Measurements from ENCODE around the gene KRTAP6-2. TPM values are rescaled to one million over a fixed set of nuclear protein-coding genes. Genes with fewer than 3 reads are reported as not detected.

KRTAP6-2 gene
- total RNA-seq, 1 donor from 2014 or later = not detected

- H3K4me3 ChIP-seq = no peak overlapping the region
- TF ChIP-seq CTCF (IDR thresholded peaks at IDR 0.05) = no peak
- intact Hi-C loops (cut with DNase I) = no loop called here
Observed at GRCh38 chr21:30563630-30564029, 35.1 kb downstream of the KRTAP6-2 start.

GRCh38 chr21:30563072-30563471 is 35.6 kb downstream of the KRTAP6-2 start:
- Histone ChIP-seq H3K27me3 (no peaks in the 10 kb centered on the region), H3K4me1 (no peaks in the 10 kb centered on the region), H3K9me3 (no peaks in the 10 kb centered on the region), H3K27ac (no peak overlapping the region), H3K36me3 (no peaks in the 10 kb centered on the region), H3K4me3 (no peak overlapping the region)
- intact Hi-C loops (cut with DNase I) = no loop called here
- no peak for TF ChIP-seq CTCF (IDR thresholded peaks at IDR 0.05)
- DNase-seq (ENCODE audit: low spot score in 2 of 2) = no peak

More at GRCh38 chr21:30563630-30564029, 35.1 kb downstream of the KRTAP6-2 start:
- no peak for DNase-seq (ENCODE audit: low spot score in 2 of 2)
- Histone ChIP-seq H3K36me3 (no peaks in the 10 kb centered on the region), H3K27me3 (no peaks in the 10 kb centered on the region), H3K27ac (no peak overlapping the region), H3K4me1 (no peaks in the 10 kb centered on the region), H3K9me3 (no peaks in the 10 kb centered on the region)

- Histone ChIP-seq H3K9me3 (no peaks in the 10 kb centered on the region), H3K36me3 (no peaks in the 10 kb centered on the region), H3K27ac (no peak overlapping the region), H3K4me1 (no peaks in the 10 kb centered on the region), H3K4me3 (no peak overlapping the region), H3K27me3 (no peaks in the 10 kb centered on the region)
- intact Hi-C loops (cut with DNase I) = no loop called here
- TF ChIP-seq CTCF (IDR thresholded peaks at IDR 0.05) = no peak
- no peak for DNase-seq (ENCODE audit: low spot score in 2 of 2)
Observed at GRCh38 chr21:30561957-30562356, 36.7 kb downstream of the KRTAP6-2 start.

- no peaks in the 10 kb centered on the region for H3K9me3 ChIP-seq
- DNase-seq (ENCODE audit: low spot score in 2 of 2) = no peak
- no peaks in the 10 kb centered on the region for H3K4me1 ChIP-seq
- no peaks in the 10 kb centered on the region for H3K27me3 ChIP-seq
- intact Hi-C loops (cut with DNase I) = no loop called here
- H3K36me3 ChIP-seq = no peaks in the 10 kb centered on the region
- no peak within 1 kb of the TSS for H3K4me3 ChIP-seq
- TF ChIP-seq CTCF (IDR thresholded peaks at IDR 0.05) = no peak
- no peak within 1 kb of the TSS for H3K27ac ChIP-seq
Observed at GRCh38 chr21:30561264-30561895, 37.3 kb downstream of the KRTAP6-2 start, which contains the start of gene KRTAP19-7. TSS of gene KRTAP19-7 (minus strand) at chr21:30561314. CDS start at chr21:30561289, 25 bp downstream.

GRCh38 chr21:30555095-30555494 is 43.6 kb downstream of the KRTAP6-2 start:
- Histone ChIP-seq H3K27me3 (no peaks in the 10 kb centered on the region), H3K36me3 (no peaks in the 10 kb centered on the region), H3K9me3 (no peaks in the 10 kb centered on the region), H3K27ac (no peak overlapping the region), H3K4me3 (no peak overlapping the region), H3K4me1 (no peaks in the 10 kb centered on the region)
- no peak for TF ChIP-seq CTCF (IDR thresholded peaks at IDR 0.05)
- no peak for DNase-seq (ENCODE audit: low spot score in 2 of 2)
- intact Hi-C loops (cut with DNase I) = no loop called here

GRCh38 chr21:30552782-30553181 is 45.9 kb downstream of the KRTAP6-2 start:
- Histone ChIP-seq H3K4me1 (no peaks in the 10 kb centered on the region), H3K9me3 (no peaks in the 10 kb centered on the region), H3K27me3 (no peaks in the 10 kb centered on the region), H3K36me3 (no peaks in the 10 kb centered on the region), H3K4me3 (no peak overlapping the region), H3K27ac (no peak overlapping the region)
- intact Hi-C loops (cut with DNase I) = no loop called here
- no peak for TF ChIP-seq CTCF (IDR thresholded peaks at IDR 0.05)
- no peak for DNase-seq (ENCODE audit: low spot score in 2 of 2)
